NCI-H128 (cell line): ENCODE measurements around the gene FAAH.

Experiments
- DNase-seq: peaks from one replicate; lab custom pipeline; 2025; ENCODE audit not compliant: unreplicated experiment; lab: John Stamatoyannopoulos, UW

The FAAH gene

DNA sequence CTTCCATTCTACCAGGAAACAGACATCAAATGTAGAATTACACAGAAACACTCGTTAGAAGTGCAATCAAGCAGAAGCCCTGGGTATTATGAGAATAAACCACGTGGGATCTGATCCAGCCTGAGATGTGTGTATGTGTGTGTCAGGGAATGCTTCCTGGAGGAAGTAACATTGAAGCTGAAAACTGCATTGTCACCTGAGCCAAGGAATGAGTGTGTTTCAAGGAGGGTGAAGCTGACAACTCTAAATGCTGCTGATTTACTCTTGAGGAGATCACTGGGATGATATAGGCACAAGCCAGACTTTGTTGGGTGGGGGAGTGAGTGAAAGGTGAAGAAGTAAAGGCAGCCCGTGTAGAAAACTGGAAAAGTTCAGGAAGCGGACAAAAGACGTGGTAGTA lies 27.6 kb downstream of the FAAH start:
- no peak for DNase-seq

- no peak for DNase-seq
Observed at GRCh38 chr1:46422261-46422871, 28.2 kb downstream of the FAAH start.

DNA sequence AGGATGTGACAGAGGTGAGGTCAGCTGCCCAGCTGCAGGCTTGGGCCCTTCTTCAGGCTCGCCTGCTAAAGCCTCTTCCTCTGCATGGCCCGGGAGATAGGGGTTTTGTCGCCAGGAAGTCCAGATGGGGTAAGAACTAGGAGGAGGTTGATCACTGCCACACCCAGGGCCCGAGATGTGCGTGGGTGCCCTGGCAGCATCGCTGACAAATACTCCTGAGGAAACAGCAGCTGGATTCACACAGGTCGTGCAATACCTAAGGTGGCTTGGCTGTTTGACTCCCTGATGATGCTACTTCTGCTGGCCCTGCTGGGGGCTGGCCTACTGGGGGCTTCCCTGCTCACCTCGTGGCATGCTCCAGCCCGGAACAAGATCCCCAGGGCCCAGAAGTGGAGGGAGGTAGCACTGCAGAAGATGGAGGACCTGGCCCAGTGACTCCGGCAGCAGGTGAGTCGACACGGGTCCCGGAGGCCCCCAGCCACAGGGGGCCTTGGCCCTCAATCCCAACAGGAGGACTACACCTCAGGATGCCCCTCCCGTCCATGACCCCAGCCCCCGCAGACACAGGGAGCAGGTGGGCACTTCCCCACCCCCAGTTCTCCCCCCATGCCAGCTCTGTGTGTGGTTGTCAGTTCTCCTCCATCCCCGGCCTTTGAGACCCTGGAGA lies 29.6 kb downstream of the FAAH start:
- DNase-seq, result no peak

DNA sequence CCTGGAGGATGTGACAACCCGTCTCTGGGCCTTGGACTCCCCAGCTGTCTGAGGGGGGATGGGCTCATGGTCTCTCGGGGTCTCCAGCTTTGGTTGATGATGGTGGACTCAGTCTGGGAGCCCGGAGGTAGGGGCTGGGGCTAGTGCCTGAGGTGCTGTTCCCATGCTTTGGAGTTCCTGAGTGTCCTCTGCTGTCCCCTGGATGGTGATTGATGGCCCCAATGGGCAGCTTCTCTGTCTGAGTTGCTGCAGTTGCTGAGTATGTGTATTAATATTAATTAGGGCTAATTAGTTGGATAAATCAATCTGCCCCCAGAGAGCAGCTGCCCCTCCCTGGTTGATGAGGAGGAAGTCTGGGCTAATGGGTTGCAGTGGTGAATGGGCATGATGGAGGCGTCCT lies 30.6 kb downstream of the FAAH start:
- DNase-seq, result no peak

DNA sequence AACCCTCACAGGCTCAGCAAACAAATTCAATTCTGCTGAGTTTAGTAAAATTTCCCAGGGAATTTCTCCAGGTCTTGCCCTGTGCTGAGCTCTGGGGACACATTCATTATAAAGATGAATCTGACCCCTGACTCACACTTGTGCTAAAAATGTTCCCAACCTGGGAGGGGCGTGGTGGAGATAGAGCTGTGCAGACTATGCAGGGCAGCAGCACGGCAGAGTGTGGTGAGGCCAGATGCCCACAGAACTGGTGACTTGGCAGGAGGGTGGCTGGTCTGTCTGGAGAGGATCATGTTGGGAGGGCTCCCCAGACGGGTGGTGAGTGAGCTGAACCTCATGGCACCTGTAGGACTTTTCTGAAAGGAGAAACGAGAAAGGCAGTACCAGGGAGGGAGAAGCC lies 31.6 kb downstream of the FAAH start:
- DNase-seq, result no peak

DNA sequence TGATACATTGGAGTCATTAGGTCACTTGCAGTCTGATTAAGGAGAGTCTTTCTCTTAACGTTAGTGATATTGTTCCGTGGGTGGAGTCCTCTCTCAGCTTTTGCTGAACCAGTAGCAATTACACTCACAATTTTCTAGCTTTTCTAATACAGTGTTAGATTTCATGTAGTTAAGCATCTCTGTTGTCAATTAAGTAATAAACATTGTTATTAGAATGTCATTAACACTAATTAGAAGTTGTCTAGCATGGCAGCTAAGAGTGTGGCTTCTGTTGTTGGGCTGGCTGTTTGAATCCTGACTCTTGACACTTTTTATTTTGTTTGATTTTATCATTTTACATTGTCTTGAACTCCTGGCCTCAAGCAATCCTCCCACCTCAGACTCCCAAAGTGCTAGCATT lies 33.4 kb downstream of the FAAH start:
- no peak for DNase-seq

- no peak for DNase-seq
Observed at GRCh38 chr1:46429436-46429835, 35.3 kb downstream of the FAAH start.

DNA sequence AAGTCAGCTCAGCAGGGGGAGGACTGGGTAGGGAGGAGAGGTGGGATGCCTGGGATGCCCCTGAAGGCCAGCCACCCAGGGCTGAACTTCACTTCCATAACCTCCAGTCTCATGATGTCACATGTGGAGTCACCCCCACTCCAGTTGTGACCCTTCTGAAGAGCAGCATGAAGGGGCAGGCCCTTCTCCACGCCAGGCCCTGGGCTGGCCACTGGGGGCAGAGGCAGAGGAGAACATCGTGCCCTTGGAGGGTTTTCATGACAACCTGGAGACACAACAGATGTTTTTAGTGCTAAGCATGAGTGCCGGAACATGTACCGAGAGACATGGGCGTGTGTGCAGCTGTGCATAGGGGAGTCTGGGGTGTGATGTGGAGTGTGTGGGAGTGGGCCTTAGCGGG lies 37.6 kb downstream of the FAAH start:
- no peak for DNase-seq

DNA sequence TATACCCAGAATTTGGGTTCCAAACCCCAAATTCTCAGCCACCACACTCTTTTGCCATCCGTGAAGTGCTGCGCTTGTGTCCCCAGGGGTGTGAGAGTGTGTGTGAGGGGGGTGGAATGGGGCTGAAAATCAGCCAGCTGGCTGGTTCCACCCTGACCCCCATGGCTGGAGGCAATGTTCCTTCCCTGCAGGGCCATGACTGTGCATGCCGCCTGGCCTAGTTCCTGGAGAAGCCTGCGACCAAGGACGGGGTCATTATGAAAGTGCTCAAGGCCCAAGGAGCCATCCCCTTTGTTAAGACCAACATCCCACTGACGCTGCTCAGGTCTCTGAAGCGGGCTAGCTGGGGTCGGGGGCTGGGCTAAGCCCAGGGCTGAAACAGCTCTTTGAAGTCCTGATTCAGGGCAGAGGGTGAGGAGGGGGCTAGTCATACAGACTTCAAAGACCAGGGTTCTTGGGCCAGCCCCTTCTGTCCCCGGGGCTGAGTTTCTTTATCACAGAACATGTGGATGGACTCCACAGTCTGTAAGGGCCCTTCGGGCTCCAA lies 38.7 kb downstream of the FAAH start:
- DNase-seq, result no peak

GRCh38 chr1:46434358-46434757 lies 40.2 kb downstream of the FAAH start:
- no peak for DNase-seq

GRCh38 chr1:46436844-46437243 lies 42.7 kb downstream of the FAAH start:
- no peak for DNase-seq

- DNase-seq, result no peak
Observed at GRCh38 chr1:46437723-46438122, 43.6 kb downstream of the FAAH start.

DNA sequence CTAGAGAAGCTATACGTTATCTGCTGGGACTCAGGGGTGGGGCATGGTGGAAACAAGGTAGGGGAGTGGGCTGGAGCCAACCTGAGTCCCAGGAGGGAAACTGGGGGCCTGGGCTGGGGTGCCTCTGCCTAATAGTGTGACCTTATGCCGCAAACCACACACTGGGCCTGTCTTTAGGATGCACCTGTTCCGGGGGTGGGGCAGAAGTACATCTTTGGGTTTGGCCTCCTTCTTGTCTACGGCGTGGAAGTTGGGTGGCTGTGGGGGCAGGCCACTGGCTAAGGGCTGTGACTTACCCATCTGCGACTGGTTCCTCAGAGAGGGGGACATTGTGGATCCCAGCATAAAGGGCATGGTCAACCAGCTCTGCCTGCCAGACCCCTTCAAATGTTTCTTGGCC lies 44.2 kb downstream of the FAAH start:
- no peak for DNase-seq

GRCh38 chr1:46440478-46440877 lies 46.4 kb downstream of the FAAH start:
- no peak for DNase-seq

DNA sequence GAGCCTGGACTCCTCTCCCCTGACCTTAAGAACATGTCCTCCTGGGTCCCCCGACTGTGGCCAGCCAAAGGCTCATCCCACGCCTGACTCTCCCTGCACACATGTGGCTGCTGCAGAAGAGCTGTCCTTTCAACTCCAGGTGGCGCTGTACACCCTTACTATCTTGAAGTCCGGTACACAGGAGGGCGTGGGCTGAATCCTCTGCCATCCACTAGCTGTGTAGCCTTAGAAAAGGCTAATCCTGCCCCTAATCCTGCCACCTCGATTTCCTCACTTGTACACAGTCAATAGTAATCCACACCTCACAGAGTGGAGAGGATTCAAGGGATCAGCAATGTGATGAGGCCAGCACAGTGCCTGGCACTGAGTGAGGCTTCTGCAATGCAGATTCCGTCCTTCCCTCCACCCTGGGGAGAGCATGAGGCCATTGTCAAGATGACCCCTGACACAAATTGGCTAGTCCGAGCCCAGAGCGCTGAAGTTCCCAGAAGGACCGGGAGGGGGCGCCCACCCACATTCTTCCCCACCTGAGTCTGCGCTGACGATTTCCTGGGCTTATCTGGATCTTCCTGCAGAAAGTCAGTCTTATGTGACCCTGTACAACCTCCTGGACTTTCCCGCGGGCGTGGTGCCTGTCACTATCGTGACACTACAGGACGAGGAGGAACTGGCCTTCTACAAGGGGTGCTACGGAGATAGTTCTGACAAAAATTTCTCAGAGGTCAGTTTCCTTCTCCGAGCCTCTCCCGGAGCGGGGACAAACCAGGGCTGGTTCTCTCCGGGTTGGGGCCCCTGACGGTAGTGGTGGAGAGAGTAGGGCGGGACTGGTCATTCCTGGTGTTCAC lies 48.4 kb downstream of the FAAH start:
- peak; percentile 57 for DNase-seq

DNA sequence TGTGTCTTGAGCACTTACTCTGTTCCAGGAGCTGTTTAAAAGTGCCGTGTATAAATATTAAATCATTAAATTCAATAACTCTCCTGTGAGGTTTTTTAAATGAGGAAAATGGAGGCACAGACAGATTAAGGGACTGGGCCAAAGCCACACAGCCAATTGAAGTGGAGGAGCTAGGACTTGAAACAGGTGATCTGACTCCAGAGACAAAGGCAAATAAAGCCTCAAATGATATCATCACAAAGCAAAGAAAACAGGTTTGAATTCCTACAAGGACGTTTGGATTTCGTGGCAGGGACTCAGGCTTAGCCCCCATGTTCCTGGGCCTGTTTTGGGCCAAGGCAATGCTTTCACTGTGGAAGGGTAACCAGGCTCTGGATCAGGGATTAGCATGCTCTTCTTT lies 50.3 kb downstream of the FAAH start:
- no peak for DNase-seq

- DNase-seq, result no peak
Observed at GRCh38 chr1:46445773-46446256, 51.7 kb downstream of the FAAH start.

DNA sequence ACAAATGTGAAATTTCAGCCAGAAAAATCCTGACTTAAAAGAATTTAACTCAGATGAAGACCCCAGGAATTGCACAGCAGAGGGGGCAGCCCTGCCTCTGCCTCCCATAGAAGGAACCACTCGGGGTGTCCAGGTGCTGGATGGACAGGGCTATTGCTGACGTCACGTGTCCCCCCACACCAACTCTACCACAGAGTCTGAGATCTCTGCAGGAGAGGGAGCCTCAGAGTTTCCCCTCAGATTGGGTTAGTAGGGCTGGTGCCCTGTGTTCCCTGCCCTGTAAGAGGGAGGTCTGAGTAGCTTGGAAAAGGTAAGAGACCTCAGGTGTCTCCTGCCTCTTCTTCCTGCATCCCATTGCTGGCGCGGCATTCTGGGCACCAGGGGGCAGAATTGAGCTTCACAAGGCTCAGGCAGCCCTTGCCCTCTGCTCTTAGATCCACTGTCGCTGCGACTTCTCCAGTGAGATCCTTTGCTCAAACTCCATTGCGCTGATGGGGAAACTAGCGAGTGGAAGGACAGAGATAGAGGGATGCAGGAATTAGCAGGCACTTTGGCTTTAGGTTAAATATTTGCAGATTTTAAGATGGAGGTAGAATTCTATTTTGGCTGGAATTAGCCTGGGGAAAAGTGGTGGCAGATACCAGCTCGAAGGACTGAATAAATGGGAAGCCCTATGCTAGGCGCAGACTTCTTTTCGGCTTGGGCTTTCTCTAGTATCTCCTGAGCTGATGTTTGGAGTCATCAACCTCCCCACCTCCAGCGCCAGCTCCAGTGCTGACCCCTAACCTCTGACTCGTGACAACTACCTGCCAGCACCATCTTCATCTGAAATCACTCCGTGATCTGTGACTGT lies 52.8 kb downstream of the FAAH start:
- DNase-seq, result peak; percentile 75

- DNase-seq, result no peak
Observed at GRCh38 chr1:46447499-46448108, 53.5 kb downstream of the FAAH start.

DNA sequence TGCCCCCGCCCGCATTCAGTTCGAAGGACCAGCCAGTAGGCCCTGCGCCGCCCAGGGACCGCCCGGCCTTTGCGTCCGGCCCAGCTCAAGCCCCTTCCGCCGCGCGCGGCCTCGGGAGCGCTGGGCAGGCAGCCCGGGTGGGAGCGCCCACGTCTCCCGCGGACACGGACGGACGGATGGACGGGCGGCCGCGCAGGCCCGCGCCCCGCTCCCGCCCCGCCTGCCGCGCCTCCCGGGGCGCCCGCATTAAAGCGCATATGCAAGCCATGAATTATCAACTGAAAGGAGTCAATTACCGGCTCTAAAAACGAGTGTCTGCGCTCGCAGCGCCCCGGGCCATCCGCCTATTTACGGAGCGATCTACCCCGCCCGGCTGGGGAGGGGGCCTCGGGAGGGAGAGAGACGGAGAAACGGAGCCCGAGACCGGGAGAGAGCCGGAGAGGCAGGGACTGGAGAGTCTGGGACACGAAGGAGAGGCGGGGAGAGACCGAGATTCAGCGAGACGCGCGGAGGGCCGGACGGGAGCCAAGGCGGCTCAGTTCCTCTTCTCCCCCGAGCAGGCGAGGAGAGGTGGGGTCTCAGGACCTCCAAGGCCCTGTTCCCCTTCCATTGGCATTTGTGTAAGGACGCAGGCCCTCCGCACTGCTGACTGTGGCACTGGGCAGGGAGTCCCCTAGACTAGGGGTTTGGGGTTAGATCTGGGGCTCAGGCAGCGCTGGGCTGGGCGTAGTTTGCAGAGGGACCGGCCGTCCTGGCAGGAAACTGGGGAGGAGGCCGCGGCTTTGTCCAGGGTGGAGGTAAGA lies 54.2 kb downstream of the FAAH start:
- no peak for DNase-seq
